Loucy (cell line): ENCODE measurements around the gene PCDHGA1.

Source experiments
- EZH2phosphoT487 ChIP-seq: fragments of 200-600 bp; IDR thresholded peaks from 2 replicates; pipeline ENCODE4 v1.6.1; 2018; ENCODE audit warnings: antibody characterized with exemption, mild to moderate bottlenecking, moderate library complexity, borderline replicate concordance
- TF ChIP-seq, protein P1 (sequence below): fragments of 200-600 bp; sonication (generic); conservative IDR thresholded peaks from 2 replicates; pipeline ENCODE4 v1.5.1; 2014; ENCODE audit warnings: mild to moderate bottlenecking, antibody characterized with exemption, low read length

GRCh38 chr5:141515141-141515540 lies 184.8 kb downstream of the PCDHGA1 start:
- no peak for TF ChIP-seq EZH2phosphoT487
- TF ChIP-seq, protein P1, sequence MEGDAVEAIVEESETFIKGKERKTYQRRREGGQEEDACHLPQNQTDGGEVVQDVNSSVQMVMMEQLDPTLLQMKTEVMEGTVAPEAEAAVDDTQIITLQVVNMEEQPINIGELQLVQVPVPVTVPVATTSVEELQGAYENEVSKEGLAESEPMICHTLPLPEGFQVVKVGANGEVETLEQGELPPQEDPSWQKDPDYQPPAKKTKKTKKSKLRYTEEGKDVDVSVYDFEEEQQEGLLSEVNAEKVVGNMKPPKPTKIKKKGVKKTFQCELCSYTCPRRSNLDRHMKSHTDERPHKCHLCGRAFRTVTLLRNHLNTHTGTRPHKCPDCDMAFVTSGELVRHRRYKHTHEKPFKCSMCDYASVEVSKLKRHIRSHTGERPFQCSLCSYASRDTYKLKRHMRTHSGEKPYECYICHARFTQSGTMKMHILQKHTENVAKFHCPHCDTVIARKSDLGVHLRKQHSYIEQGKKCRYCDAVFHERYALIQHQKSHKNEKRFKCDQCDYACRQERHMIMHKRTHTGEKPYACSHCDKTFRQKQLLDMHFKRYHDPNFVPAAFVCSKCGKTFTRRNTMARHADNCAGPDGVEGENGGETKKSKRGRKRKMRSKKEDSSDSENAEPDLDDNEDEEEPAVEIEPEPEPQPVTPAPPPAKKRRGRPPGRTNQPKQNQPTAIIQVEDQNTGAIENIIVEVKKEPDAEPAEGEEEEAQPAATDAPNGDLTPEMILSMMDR, result no peak
